Measurements from ENCODE around the gene RAP1A.

Gene RAP1A

GRCh38 chr1:111758373-111758772 is 138.8 kb downstream of the RAP1A start:
- DNase-seq (ENCODE audit: low spot score), result no peak

GRCh38 chr1:111761717-111762116 is 142.1 kb downstream of the RAP1A start:
- no peak for DNase-seq (ENCODE audit: low spot score)

GRCh38 chr1:111762332-111762731 is 142.7 kb downstream of the RAP1A start:
- no peak for DNase-seq (ENCODE audit: low spot score)

Data from HuH-7.5 (cell line).